H1 (cell line): ENCODE measurements around the gene POPDC2. TPM values are rescaled to one million over a fixed set of nuclear protein-coding genes. Genes with fewer than 3 reads are reported as not detected.

Source experiments
- CTCF ChIA-PET: fragments of 300-600 bp; sonication (Branson Sonifier 250); formaldehyde crosslinking; loops from one replicate; lab custom pipeline; 2021; ENCODE audit not compliant: partially characterized antibody; lab: Charles Lee
- POLR2A ChIA-PET: fragments of 300-600 bp; sonication (Branson Sonifier 250); formaldehyde crosslinking; loops from one replicate; lab custom pipeline; 2021; ENCODE audit warnings: inconsistent platforms; ENCODE audit not compliant: partially characterized antibody; lab: Charles Lee
- DNase-seq, 2 experiments: peaks; one replicate each; pipeline versions ENCODE4 v3.0.0 to v3.0.0-alpha.2; 2010 to 2022; ENCODE audit warnings: low spot score in 2 of 2, low read depth in 1 of 2, mixed read lengths in 1 of 2
- FAIRE-seq: peaks from 2 replicates; lab custom pipeline; 2011; peaks lifted over from hg19 to GRCh38; lab: Jason Lieb, UNC
- H2AFZ ChIP-seq: 2 replicates; pipeline ENCODE4 v1.8.1; 2012; ENCODE audit warnings: low read length, inconsistent platforms
- H2AK5ac ChIP-seq: 2 replicates; pipeline ENCODE4 v1.6.1; 2013; ENCODE audit warnings: low read depth, low read length
- H2BK120ac ChIP-seq: replicated peaks from 2 replicates; pipeline ENCODE3; 2013; ENCODE audit warnings: low read depth, low read length, inconsistent platforms
- H2BK12ac ChIP-seq: 2 replicates; pipeline ENCODE4 v1.6.1; 2013; ENCODE audit warnings: low read depth, low read length
- H2BK15ac ChIP-seq: 2 replicates; pipeline ENCODE4 v1.6.1; 2013; ENCODE audit warnings: low read length
- H2BK20ac ChIP-seq: 2 replicates; pipeline ENCODE4 v1.6.1; 2013; ENCODE audit warnings: low read length
- H2BK5ac ChIP-seq: 2 replicates; pipeline ENCODE4 v1.6.1; 2013; ENCODE audit warnings: low read depth, low read length
- H3K14ac ChIP-seq: 2 replicates; pipeline ENCODE4 v1.6.1; 2013; ENCODE audit warnings: inconsistent platforms; ENCODE audit not compliant: insufficient read length
- H3K18ac ChIP-seq: 2 replicates; pipeline ENCODE4 v1.6.1; 2013; ENCODE audit warnings: low read length; ENCODE audit errors: extremely low read depth
- H3K23ac ChIP-seq: 2 replicates; pipeline ENCODE4 v1.6.1; 2013; ENCODE audit warnings: inconsistent platforms; ENCODE audit not compliant: insufficient read length
- H3K23me2 ChIP-seq: 2 replicates; pipeline ENCODE4 v1.6.1; 2013; ENCODE audit warnings: low read depth, low read length
- H3K27ac ChIP-seq: 2 replicates; pipeline ENCODE4 v1.6.1; 2011; ENCODE audit warnings: low read depth, low read length, inconsistent platforms
- H3K27me3 ChIP-seq, 4 experiments: replicated peaks in 1 of 4; 1 replicate in 1 of 4; 2 replicates in 3 of 4; pipeline versions ENCODE4 v1.6.1 to v1.8.1; 2011 to 2013; ENCODE audit warnings: low read length in 3 of 4, mild to moderate bottlenecking in 3 of 4, inconsistent platforms in 2 of 4, mixed read lengths in 2 of 4, moderate library complexity in 1 of 4; ENCODE audit not compliant: control insufficient read depth in 3 of 4, insufficient read depth in 3 of 4; ENCODE audit errors: extremely low read depth in 1 of 4
- H3K36me3 ChIP-seq, 4 experiments: 2 replicates each; pipeline versions ENCODE4 v1.6.1 to v1.8.1; 2011 to 2013; ENCODE audit warnings: mild to moderate bottlenecking in 4 of 4, low read length in 3 of 4, moderate library complexity in 2 of 4, control low read depth in 1 of 4, inconsistent platforms in 1 of 4; ENCODE audit not compliant: insufficient read depth in 4 of 4, control insufficient read depth in 2 of 4
- H3K4ac ChIP-seq: replicated peaks from 2 replicates; pipeline ENCODE3; 2013; ENCODE audit warnings: low read length, low read depth, mixed read lengths, inconsistent platforms; ENCODE audit not compliant: insufficient read length
- H3K4me1 ChIP-seq, 4 experiments: replicated peaks in 1 of 4; 1 replicate in 1 of 4; 2 replicates in 3 of 4; pipeline versions ENCODE4 v1.6.1 to v1.8.1; 2011 to 2013; ENCODE audit warnings: low read length in 3 of 4, inconsistent platforms in 2 of 4, mixed read lengths in 1 of 4; ENCODE audit not compliant: insufficient read depth in 4 of 4, control insufficient read depth in 3 of 4
- H3K4me2 ChIP-seq, 2 experiments: 2 replicates each; pipeline versions ENCODE4 v1.6.1 to v1.8.1; 2011 to 2013; ENCODE audit warnings: low read depth in 2 of 2, low read length in 2 of 2, control low read depth in 1 of 2, inconsistent platforms in 1 of 2, mild to moderate bottlenecking in 1 of 2; ENCODE audit not compliant: insufficient read depth in 1 of 2
- H3K4me3 ChIP-seq, 4 experiments: fragments of 200-600, 300-600 bp in 1 of 4; sonication (generic), shearing (Covaris generic), sonication (Bioruptor Twin) in 1 of 4; 2 replicates each; pipeline versions ENCODE4 v1.5.1 to v1.8.1; 2011 to 2016; ENCODE audit warnings: low read length in 4 of 4, low read depth in 3 of 4, control low read depth in 2 of 4, inconsistent platforms in 2 of 4, mild to moderate bottlenecking in 2 of 4, mixed read lengths in 1 of 4, moderate library complexity in 1 of 4; ENCODE audit not compliant: insufficient read depth in 2 of 4; ENCODE audit errors: extremely low read depth in 1 of 4
- H3K56ac ChIP-seq: replicated peaks from 2 replicates; pipeline ENCODE3; 2013; ENCODE audit warnings: low read depth, mild to moderate bottlenecking, mixed read lengths, low read length, inconsistent platforms; ENCODE audit not compliant: insufficient read length
- H3K79me1 ChIP-seq: 2 replicates; pipeline ENCODE4 v1.6.1; 2013; ENCODE audit warnings: low read depth, low read length, control low read depth
- H3K79me2 ChIP-seq, 2 experiments: 2 replicates each; pipeline versions ENCODE4 v1.6.1 to v1.8.1; 2012 to 2013; ENCODE audit warnings: low read length in 2 of 2, mild to moderate bottlenecking in 2 of 2, inconsistent platforms in 1 of 2; ENCODE audit not compliant: insufficient read depth in 2 of 2, control insufficient read depth in 1 of 2
- H3K9ac ChIP-seq, 4 experiments: replicated peaks in 1 of 4; 1 replicate in 1 of 4; 2 replicates in 3 of 4; pipeline versions ENCODE4 v1.6.1 to v1.8.1; 2011 to 2013; ENCODE audit warnings: low read depth in 3 of 4, low read length in 3 of 4, control low read depth in 2 of 4, mild to moderate bottlenecking in 2 of 4, moderate library complexity in 2 of 4, inconsistent platforms in 1 of 4; ENCODE audit errors: extremely low read depth in 1 of 4
- H3K9me3 ChIP-seq, 2 experiments: 2 replicates each; pipeline versions ENCODE4 v1.6.1 to v1.8.1; 2012 to 2013; ENCODE audit warnings: mild to moderate bottlenecking in 2 of 2, moderate library complexity in 2 of 2, control low read depth in 1 of 2, inconsistent platforms in 1 of 2, low read depth in 1 of 2, low read length in 1 of 2, mixed read lengths in 1 of 2; ENCODE audit not compliant: insufficient read depth in 2 of 2
- H4K20me1 ChIP-seq, 2 experiments: replicated peaks in 1 of 2; 2 replicates each; pipeline versions ENCODE3 to v1.8.1; 2011 to 2013; ENCODE audit warnings: inconsistent platforms in 2 of 2, low read length in 2 of 2, mild to moderate bottlenecking in 1 of 2; ENCODE audit not compliant: insufficient read depth in 2 of 2, control insufficient read depth in 1 of 2
- H4K5ac ChIP-seq: 2 replicates; pipeline ENCODE4 v1.6.1; 2013; ENCODE audit warnings: low read length, low read depth, mixed read lengths, inconsistent platforms; ENCODE audit not compliant: insufficient read length
- H4K8ac ChIP-seq: 2 replicates; pipeline ENCODE4 v1.8.0; 2013; ENCODE audit warnings: mild to moderate bottlenecking, moderate library complexity, low read length, inconsistent platforms; ENCODE audit not compliant: insufficient read depth; ENCODE audit errors: extremely low read depth
- H4K91ac ChIP-seq: replicated peaks from 2 replicates; pipeline ENCODE3; 2013; ENCODE audit warnings: low read length, mixed read lengths, inconsistent platforms; ENCODE audit not compliant: insufficient read length
- ATF2 ChIP-seq: IDR thresholded peaks from 2 replicates; pipeline ENCODE4 v1.6.1; 2012; ENCODE audit warnings: low read length, inconsistent platforms
- BCL11A ChIP-seq, 2 experiments: IDR thresholded peaks; one replicate each; pipeline ENCODE4 v1.6.1; 2011; ENCODE audit warnings: low read depth in 2 of 2, low read length in 2 of 2, mild to moderate bottlenecking in 2 of 2
- CHD1 ChIP-seq: IDR thresholded peaks from 2 replicates; pipeline ENCODE4 v1.6.1; 2012; ENCODE audit warnings: low read depth, low read length, improper control_type of control experiment
- CREB1 ChIP-seq: IDR thresholded peaks from 2 replicates; pipeline ENCODE4 v1.6.1; 2012; ENCODE audit warnings: inconsistent platforms
- EP300 ChIP-seq, 2 experiments: IDR thresholded peaks; 1 replicate in 1 of 2; 2 replicates in 1 of 2; pipeline ENCODE4 v1.6.1; 2011 to 2012; ENCODE audit warnings: low read depth in 2 of 2, low read length in 2 of 2, mild to moderate bottlenecking in 2 of 2, borderline replicate concordance in 1 of 2, inconsistent platforms in 1 of 2, moderate library complexity in 1 of 2
- JUND ChIP-seq: IDR thresholded peaks from 2 replicates; pipeline ENCODE4 v1.6.1; 2011; ENCODE audit warnings: mild to moderate bottlenecking, improper control_type of control experiment, low read length
- SP4 ChIP-seq: IDR thresholded peaks from 2 replicates; pipeline ENCODE4 v1.6.1; 2012; ENCODE audit warnings: low read length, inconsistent platforms
- ZNF274 ChIP-seq: IDR thresholded peaks from 2 replicates; pipeline ENCODE4 v1.7.0; 2012; ENCODE audit warnings: low read length, borderline replicate concordance; ENCODE audit errors: extremely low read depth
- WGBS, 2 experiments: shearing (Covaris generic) in 1 of 2; methylation state at CpG; one replicate each; pipeline versions ENCODE4 v1.1.6 to v1.1.7; 2013 to 2015; ENCODE audit warnings: low lambda C conversion rate in 2 of 2, mixed read lengths in 2 of 2, inconsistent platforms in 1 of 2, low coverage in 1 of 2, missing lambda C conversion rate in 1 of 2; ENCODE audit not compliant: insufficient replicate concordance in 2 of 2, insufficient coverage in 1 of 2, insufficient read length in 1 of 2; ENCODE audit errors: extremely low coverage in 1 of 2, missing lambda C conversion rate in 1 of 2; 5-methylcytosine and 5-hydroxymethylcytosine counted together
- polyA plus RNA-seq, 7 experiments: library from polyadenylated mRNA; depleted of rRNA in 3 of 7; stranded (reverse) in 5 of 7; unstranded in 2 of 7; fragments of >200 nt in 5 of 7; fragments of 200-250 nt in 2 of 7; gene quantifications; 1 replicate in 5 of 7; 2 replicates in 1 of 7; 4 replicates in 1 of 7; pipeline versions ENCODE4 v1.2.1 to v1.2.3, GENCODE V29; 2011 to 2013; ENCODE audit warnings: missing spikeins in 2 of 7, mixed read lengths in 2 of 7
- total RNA-seq: library from RNA; stranded (reverse); fragmentation: NEBNext Ultra II Directional; extraction: Animal tissue kit (Norgen Biotek cat#: 25700); gene quantifications from 2 replicates; pipeline ENCODE4 v1.2.1, GENCODE V29; 2021

POPDC2 gene
- total and polyA plus RNA-seq, 2 of the 8 experiments (the other 6 are each of a cell fraction or from before 2014, with no cell fraction given), result 0.65 to 1.1 TPM

- H2BK20ac ChIP-seq, result no peak overlapping the region
- H3K56ac ChIP-seq, result no peak overlapping the region
- DNase-seq, result no peak
- no peaks in the 10 kb centered on the region for H3K23me2 ChIP-seq
- H3K4me3 ChIP-seq, result no peak overlapping the region
- no peak overlapping the region for H4K5ac ChIP-seq
- no peak overlapping the region for H3K4me2 ChIP-seq
- no peak overlapping the region for H2BK15ac ChIP-seq
- POLR2A ChIA-PET, result interaction anchor here (1.4 kb wide), 1 partner anchor 198 kb away, joined by 4 read pairs; the partner anchor contains the start of gene TIMMDC1
- no peaks in the 10 kb centered on the region for H3K79me2 ChIP-seq
- no peak overlapping the region for H2BK5ac ChIP-seq
- CTCF ChIA-PET, result interaction anchor here (0.6 to 2.3 kb wide), 9 partner anchors 8 to 517 kb away, joined by 3 to 7 read pairs (median 3); no protein-coding TSS in a partner anchor
- H3K4ac ChIP-seq, result no peak overlapping the region
- H2BK12ac ChIP-seq, result no peak overlapping the region
- H2AK5ac ChIP-seq, result no peak overlapping the region
- H3K23ac ChIP-seq, result no peak overlapping the region
- no peaks in the 10 kb centered on the region for H3K9me3 ChIP-seq
- no peak overlapping the region for H3K27ac ChIP-seq
- FAIRE-seq, result no peak
- no peaks in the 10 kb centered on the region for H3K79me1 ChIP-seq
- H3K14ac ChIP-seq, result no peak overlapping the region
- TF ChIP-seq ATF2 (no peak), CHD1 (no peak), ZNF274 (no peak), EP300 (IDR thresholded peaks at IDR 0.05; ENCODE audit: borderline replicate concordance in 1 of 2, low read depth in 2 of 2, low read length in 2 of 2) (peak in 1 of 2 experiments; percentile 20; a peak in 1 of 3 replicates), JUND (no peak), SP4 (no peak), CREB1 (no peak), BCL11A (IDR thresholded peaks at IDR 0.05; ENCODE audit: low read depth in 2 of 2, low read length in 2 of 2) (no peak)
- H3K18ac ChIP-seq, result no peak overlapping the region
- WGBS, 2 experiments, result 94% methylated on average over 2 of the region's 2 CpGs; no CpG with 5 or more reads in 1 of the 2 experiments
- no peak overlapping the region for H3K9ac ChIP-seq
- H4K8ac ChIP-seq, result no peak overlapping the region
- H3K36me3 ChIP-seq, result no peaks in the 10 kb centered on the region
- no peaks in the 10 kb centered on the region for H3K4me1 ChIP-seq
- no peak overlapping the region for H2BK120ac ChIP-seq
- H4K91ac ChIP-seq, result no peak overlapping the region
- H3K27me3 ChIP-seq, result peaks cover 0 to 2% (median 0%) of the 10 kb centered on the region in 4 experiments; a peak in 1 of 7 replicates
- no peaks in the 10 kb centered on the region for H4K20me1 ChIP-seq
- 0 out of 2 replicates have a peak overlapping the region, but pooled peaks have one; percentile 51 for H2AFZ ChIP-seq
Observed at GRCh38 chr3:119695480-119695879, 35.1 kb upstream of the POPDC2 start.
